HG03045 (cell line): ENCODE results near the gene APLP2.

ENCODE experiments used
- ATAC-seq: cut with Tn5 transposase; IDR thresholded peaks from one replicate; pipeline ENCODE4 v1.9.1; 2021; ENCODE audit warnings: mild to moderate bottlenecking, moderate library complexity; ENCODE audit not compliant: unreplicated experiment

APLP2 gene

DNA sequence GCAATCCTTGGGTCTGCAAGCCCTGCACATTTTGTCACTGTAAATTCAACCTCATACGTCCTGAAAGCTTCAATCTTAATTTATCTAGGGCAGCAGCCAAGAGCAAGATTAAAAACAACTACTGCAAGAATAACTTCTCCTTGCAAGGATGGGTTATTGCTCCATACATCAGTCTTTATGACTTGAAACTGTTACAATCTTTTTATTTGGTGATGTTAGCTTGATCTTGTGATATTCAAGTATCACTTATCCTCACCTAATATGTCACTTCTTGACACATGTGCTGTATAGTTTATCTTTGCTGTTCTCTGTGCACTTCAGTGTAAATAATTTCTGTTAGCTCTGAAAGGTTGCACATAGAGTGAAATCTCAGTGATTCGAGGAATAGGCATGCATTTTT lies 14.7 kb upstream of the APLP2 start:
- no peak for ATAC-seq

DNA sequence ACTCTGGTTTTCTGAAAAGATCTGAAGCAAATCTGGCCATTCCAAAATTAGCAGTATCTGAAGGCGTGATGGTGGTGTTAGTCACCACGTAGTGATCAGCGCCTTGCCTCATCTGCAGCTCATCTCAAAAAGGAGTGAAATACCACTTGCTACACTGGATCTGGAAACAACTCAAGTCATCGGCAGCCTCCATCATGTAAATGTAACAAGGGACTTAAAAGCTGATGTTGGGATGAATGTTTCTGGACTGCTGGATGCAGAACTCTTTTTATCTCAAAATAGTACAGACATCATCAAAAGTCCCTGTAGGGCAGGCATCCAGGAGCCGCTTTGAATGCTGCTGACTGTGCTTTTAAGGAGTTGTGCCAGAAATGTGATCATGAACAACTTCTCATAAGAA lies 14.1 kb upstream of the APLP2 start:
- no peak for ATAC-seq

DNA sequence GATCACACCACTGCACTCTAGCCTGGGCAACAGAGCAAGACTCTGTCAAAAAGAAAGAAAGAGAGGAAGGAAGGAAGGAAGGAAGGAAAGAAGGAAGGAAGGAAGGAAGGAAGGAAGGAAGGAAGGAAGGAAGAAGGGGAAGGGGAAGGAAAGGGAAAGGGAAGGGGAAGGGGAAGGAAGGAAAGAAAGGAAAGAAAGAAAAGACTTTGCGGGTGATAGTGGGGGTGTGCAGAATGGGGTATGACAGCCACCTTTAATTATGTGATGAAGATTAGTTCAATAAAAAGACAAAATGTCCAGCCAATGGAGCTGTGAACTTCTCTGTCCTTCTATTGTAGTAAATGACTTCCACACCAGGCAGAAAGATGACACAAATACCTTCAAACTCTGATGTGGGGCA lies 8.7 kb upstream of the APLP2 start:
- no peak for ATAC-seq

DNA sequence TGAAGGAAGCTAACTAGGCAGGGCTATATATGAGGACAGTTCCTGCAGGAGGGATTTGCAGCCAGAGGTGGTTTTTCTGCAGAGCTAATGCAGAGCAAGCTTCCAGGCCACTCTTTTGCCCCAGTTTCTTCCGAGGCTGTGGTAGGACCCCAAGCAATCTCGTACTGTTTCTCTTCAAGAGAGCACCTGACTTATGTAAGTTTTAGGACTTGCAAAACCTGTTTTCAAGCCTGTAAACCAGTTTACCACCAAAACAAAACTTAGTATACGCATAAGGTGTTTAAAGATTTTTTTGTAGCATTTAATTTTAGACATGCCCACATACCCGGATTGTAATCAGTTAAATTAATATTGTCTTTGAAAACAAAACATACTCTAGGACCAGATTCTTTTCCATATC lies 7.7 kb upstream of the APLP2 start:
- ATAC-seq, result no peak

DNA sequence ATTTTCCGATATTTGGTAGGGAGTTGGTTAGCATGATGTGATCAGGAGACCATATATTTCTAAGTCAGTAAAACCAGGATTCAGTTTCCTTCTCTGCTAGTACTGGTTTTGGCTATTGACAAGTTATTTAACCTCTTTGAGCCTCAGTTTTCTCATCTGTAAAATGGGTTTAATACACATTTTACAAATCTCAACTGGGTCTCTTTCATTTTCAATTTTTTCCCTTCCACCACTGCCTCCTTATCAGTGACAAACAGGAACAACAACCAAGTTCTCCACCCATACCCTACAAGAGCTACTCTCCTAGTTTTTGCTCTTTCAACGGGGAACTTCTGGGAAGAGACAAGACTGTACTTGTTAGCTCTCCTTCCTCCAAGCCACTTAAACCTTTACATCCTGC lies 6.2 kb upstream of the APLP2 start:
- ATAC-seq, result no peak

DNA sequence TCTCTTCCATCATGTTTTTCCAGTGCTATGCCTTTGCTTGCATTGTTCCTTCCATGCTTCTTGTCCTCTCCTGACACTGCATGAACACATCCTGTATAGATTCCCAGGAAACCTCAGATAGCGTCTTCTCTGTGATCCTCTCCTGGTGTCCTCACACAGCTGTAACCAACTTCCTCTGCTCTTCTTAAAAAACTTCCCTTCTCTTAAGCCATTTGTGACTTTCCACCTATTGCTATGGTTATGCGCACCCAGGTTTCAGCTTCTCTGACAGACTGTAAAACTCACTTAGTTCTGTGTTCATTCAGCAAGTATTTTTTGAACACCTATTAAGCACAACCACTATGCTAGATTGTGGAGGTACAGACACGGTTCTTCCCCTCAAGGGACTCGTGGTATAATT lies 5.1 kb upstream of the APLP2 start:
- no peak for ATAC-seq

DNA sequence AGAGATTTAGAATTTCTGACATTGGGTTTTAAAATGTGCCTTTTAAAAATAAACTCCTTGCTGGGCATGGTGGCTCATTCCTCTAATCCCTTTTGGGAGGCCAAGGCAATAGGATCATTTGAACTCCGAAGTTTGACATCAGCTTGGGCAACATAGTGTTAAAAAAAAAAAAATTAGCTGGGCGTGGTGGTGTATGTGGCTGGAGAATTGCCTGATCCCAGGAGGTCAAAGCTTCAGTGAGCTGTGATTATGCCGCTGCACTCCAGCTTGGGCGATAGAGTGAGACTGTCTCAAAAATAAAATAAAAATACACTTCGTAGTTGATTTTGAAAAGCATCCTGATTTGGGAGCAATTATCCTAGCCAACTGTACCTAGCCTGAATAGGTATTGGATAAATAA lies 3.4 kb upstream of the APLP2 start:
- ATAC-seq, result no peak

DNA sequence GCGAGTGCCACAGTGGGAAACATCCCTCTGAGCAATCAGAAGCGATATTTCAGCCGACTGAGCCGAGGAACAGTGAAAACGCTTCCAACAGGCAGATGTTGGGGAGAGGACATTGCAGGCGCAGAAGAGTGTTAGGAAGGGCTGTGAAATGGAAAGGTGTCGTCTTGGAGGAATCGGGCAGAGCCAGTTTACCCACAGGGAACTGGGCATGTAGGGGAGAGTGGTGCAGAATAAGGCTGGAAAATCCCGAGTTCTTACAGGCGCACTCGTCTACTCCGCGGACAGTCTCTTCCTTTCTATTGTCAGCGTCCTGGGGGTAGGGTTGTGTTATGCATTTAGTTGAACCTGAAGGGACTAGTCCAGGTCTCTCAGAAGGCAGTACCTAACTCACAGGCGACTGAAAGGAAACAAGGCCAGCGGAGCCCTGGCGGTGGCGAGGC lies 1.1 kb upstream of the APLP2 start:
- no peak for ATAC-seq

DNA sequence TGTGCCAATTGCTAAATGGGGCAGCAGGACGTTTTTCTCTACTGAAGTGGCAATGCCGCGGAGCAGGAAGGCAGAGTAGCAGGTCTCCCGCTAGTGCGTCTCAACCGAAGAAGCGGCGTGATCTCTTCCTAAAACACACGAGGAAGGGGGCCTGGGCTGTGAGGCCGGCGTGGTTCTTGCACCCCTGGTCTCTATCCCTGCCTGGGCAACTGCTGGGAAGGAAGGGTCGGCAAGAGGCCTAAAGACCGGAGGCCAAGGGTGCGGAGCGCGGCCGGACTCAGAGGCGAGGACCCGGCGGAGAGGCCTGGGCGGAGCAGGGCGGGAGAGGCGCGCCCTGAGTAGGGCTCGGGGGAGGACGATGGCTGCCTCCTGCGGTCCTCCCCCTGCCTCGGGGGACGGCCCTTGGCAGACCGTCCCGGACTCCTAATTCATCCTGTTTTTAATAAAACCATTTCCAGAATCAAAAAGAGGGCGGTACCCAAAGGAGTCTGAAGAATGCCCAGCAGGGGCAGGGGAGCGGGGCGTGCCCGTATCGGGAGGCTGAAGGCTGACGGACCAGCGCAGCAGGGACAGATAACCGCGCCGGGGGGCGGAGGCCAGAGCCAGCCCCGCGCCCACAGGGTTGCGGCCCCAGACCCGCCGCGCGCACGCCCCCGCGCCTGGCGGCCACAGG lies 572 bp upstream of the APLP2 start:
- ATAC-seq, result peak; percentile 47

DNA sequence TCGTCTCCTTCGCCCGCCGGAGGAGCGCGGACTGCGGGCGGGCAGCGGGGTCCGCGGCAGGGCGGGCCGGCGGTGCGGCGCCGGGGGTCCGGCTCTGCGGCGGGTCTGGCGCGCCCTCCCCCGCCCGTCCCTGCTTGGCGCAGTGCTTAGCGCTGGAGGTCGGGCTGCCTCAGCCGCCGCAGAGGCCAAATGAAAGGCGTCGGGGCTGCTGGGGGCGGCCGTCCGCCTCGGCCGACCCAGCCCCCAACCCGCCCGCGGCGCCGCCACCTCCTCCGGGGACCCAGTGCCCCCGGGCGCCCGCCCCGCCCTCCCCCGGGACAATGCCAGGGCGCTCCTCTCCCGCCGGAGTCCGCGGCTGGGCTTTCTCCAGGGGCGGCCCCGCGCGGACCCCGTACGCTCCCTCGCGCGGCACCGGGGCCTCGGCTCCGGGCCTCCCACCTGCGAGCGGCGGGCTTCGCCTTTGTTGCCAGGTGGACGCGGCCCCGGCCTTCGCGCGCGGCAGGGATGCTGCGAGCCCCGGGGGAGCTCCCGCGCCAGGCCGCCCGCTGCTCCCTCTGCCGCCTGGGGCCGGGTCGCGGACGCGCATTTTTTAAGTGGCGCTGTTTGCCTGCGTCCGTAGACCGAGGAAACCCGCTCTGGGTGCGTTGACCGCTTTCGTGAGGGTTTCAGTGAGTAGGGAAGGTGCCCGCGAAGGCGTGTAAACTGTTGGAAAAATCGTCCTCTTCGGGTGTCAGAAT lies 583 bp downstream of the APLP2 start:
- peak; percentile 25 for ATAC-seq

DNA sequence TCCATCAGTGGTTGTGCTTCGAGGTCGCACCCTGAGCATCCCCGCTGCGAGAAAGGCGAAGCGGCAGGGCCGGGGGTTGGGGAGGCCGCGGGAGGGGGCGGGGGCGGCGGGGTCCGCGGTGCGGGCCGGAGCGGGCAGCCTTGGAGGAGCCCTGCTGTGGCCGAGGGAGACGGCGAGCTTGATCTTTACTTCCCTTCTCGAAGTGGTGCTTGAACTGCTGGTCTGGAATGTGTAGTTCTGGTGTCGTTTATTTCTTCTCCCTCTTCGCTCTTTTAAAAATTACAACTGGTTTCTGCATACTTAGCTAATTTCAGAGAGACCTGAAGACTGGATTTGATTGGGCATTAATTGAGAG lies 1.1 kb downstream of the APLP2 start:
- ATAC-seq, result no peak

DNA sequence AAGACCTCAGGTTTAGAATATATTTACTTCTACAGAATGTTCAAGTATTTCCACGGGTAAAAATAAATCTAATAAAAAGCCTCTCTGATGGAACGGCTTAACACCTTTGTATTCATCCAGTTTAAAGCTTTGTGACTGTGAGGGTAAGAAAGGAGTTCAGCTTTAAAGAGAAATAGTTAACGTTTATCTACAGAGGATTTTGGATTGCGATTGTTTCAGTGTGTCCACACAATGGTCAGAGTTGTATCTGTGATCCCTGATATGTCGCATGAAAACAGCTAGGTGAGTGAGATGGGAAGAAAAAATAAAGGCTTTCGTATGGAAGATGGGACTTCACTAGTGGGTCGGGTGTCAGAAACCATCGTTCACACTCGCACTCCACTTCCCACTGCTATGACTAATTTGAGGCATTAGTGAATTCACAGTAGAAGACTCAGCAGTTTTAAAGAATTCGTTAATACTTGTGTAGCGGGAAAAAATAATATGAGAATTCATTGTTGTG lies 1.6 kb downstream of the APLP2 start:
- no peak for ATAC-seq

DNA sequence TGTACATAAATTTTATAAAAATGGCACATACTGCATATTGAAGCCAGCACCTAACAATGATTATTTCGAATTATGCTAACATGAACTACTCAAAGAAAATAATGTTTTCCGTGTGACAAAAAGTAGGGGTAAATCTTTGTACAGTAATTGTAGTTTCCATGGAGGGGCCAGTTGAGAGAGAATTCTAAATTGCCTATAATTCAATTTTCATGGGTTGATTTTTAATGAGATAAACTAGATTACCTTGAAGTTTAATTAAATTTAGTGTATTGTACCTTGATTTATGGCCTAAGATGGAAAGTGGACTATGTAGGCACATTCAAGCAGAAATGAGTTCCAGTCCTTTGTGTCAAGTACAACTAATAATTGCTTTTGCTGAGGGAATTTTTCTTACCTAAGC lies 5.0 kb downstream of the APLP2 start:
- ATAC-seq, result no peak

DNA sequence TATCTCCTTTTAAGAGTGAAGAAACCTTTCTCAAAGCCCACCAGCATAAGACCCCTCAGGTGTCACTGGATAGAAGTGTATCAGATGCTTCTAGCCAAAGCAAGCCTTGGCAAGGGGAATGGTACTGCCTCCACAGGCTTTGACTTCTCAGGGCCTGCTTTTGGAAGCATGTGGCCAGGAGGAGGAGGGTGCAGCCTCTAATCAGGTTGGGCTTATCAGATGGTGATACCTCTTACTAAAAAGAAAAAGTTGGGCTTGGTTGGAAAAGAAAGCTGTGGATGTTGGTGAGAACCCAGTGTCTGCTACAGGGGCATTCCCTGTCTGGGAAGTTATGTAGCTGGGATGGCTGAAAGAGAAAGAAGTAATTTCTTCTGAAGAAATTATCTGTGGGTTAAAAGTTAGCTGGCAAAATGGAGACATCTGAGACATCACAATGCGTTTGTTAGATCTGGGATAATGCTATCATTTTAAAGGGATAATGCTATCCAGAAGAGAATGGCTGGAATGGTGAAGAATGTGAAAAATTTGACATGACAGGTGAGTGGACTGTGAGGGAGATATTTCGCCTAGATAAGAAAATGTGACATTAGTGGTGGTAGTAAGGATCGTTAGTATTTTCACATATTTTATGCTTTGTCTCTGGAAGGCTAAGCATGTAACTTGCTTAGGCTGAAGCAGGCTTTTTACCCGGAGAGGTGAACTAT lies 7.2 kb downstream of the APLP2 start:
- no peak for ATAC-seq

DNA sequence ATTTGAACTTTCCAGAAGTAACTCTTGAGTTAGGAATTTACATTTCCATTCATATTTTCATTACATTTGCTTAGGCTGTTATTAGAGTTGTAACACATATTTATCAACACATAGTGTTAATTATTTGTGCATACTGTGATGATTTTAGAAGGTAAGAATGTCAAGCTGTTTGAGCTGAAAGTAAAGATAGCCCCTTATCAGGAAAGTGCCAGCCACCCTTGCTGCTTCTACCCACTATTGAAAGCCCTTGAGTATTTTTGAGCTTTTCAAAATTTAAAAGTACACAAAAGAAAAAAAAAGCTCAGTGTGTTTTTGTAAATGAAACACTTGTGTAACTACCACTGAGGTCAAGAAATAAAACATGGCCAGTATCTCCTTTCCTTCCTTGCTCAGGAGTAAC lies 8.0 kb downstream of the APLP2 start:
- no peak for ATAC-seq

DNA sequence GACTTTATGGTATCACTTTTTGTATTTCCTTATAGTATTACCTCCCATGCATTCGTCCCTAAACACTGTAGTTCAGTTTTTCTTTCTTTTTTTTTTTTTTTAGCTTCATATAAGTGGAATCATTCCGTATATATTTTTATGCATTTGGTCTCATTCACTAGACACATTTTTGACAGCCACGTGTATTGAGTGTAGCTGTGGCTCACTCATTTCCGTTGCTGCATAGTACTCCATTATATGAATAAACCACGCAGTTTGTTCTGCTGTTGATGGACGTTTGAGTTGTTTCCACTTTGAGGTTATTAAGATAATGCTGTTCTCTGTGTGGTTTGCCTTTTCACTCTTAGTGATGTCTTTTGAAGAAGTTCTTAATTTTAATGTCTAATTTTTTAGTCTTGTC lies 8.4 kb downstream of the APLP2 start:
- ATAC-seq, result no peak

DNA sequence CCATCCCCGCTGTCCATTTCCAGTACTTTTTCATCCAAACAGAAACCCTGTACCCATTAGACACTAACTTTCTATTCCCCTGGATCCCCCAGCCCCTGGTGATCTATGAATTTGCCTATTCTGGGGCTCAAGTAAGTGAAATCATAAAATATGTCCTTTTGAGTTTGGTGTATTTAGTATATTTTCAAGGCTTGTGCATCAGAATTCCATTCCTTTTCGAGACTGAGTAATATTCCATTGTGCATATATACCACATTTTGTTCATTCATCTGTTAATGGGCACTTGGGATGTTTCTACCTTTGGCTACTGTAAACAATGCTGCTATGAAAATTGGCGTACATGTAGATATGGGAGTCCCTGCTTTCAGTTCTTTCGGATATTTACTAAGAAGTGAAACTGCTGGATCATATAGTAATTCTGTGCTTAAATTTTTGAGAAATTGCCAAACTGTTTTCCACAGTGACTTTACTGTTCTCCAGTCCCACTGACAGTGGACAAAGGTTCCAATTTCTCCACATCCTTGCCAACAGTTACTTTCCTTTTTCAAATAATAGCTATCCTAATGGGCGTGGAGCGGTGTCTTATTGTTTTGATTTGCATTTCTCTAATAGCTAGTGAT lies 16.1 kb downstream of the APLP2 start:
- no peak for ATAC-seq

DNA sequence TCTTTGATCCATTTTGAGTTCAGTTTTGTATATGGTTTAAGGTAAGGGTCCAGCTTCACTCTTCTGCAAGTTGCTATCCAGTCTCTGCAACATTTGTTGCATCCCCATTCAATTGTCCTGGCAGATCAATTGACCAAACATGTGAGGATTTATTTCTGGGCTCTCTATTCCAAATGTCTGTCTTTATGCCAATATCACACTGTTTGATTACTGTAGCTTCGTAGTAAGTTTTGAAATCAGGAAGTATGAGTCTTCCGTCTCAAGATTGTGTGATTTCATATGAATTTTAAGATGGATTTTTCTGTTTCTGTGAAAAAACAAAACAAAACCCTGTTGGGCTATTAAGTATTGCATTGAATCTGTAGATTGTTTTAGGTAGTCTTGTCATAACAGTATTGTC lies 17.0 kb downstream of the APLP2 start:
- no peak for ATAC-seq

DNA sequence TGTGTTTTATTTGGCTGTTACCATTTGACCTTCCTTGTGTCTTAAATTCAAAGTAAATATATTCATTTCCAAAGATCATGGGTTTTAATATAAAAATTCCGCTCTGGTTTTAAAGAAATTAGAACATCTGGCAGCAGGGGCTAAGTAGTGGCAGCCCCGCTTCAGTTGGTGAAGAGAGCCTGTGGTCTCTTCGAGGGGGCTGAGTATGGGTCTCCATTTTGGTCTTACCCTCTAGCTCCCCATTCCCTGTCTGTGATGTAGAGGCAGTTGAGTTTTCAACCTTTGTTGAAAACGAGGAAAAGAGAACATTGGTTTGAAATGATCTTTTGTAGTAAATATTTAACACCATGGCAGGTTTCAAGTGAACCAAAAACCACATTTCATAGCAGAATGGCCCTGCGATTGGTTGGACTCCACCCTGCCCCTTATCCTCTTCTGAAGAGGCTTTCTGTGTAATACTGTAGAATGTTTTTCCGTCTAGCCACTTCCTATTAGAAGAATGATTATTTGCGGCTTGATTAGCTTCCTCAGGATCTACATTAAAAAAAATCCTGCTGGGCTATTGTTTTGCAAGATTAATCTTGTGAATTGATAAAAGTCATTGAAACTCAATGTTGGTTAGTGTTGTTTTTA lies 17.7 kb downstream of the APLP2 start:
- no peak for ATAC-seq

DNA sequence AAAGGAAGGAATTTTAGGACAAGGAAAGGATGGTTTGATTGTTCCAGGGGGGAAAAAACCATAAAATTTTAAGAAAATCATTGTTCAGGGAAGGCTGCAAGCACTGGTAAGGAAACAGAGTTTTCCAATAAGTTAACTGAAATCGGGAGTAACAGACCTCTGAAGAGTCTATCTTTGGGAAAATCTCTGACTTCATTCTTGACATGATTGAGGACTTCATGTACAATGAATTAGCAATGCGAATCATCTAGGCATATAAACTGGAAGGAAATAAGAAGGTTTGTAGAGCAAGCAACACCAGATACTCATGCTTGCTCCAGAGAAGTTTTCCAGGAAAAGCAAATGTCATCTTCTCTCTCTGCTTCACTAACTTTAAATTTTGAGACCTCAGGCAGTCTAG lies 18.5 kb downstream of the APLP2 start:
- no peak for ATAC-seq
